RWPE1 (cell line): ENCODE measurements around the gene MSL2.
"Not testable (repeated sequence)": the region's sequence is repeated elsewhere in the genome, so short reads cannot be mapped to it uniquely, and the experiment has no call there.

Experiments used
- CTCF ChIA-PET: fragments of 350-600 bp; sonication (Branson Sonifier 250); formaldehyde crosslinking; extraction: SDS; loops from one replicate; lab custom pipeline; 2021; lab: Yijun Ruan, JAX
- POLR2A ChIA-PET: fragments of 400-600 bp; formaldehyde crosslinking; extraction: SDS; loops from one replicate; lab custom pipeline; 2020; ENCODE audit warnings: antibody characterized with exemption; ENCODE audit not compliant: low non-redundant PET; lab: Yijun Ruan, JAX
- DNase-seq: peaks from one replicate; pipeline ENCODE4 v3.0.0; 2012; ENCODE audit warnings: low spot score
- H3K27ac ChIP-seq: fragments of 450-650 bp; 2 replicates; pipeline ENCODE4 v1.5.1; 2017
- CTCF ChIP-seq: fragments of 450-650 bp; conservative IDR thresholded peaks from 2 replicates; pipeline ENCODE4 v1.5.1; 2017; ENCODE audit warnings: low read depth, mild to moderate bottlenecking

The MSL2 gene

GRCh38 chr3:136192831-136193230 is 3.3 kb downstream of the MSL2 start:
- H3K27ac ChIP-seq = no peak overlapping the region
- ChIA-PET POLR2A (no interaction called here), CTCF (interaction anchor here (0.9 kb wide), 1 partner anchor 55 kb away, joined by 3 read pairs; no protein-coding TSS in a partner anchor)
- TF ChIP-seq CTCF = no peak
- no peak for DNase-seq

GRCh38 chr3:136192195-136192594 is 3.9 kb downstream of the MSL2 start:
- DNase-seq, CTCF ChIA-PET, POLR2A ChIA-PET: not testable (repeated sequence)
- H3K27ac ChIP-seq = peak overlapping the region; percentile 72

- no peak for TF ChIP-seq CTCF
- DNase-seq = no peak
- POLR2A ChIA-PET = no interaction called here
- no peak overlapping the region for H3K27ac ChIP-seq
- CTCF ChIA-PET = interaction anchor here (0.6 kb wide), 1 partner anchor 37 kb away, joined by 4 read pairs; no protein-coding TSS in a partner anchor
Observed at GRCh38 chr3:136189859-136190617, 6.1 kb downstream of the MSL2 start.

- TF ChIP-seq CTCF = no peak
- CTCF ChIA-PET = interaction anchor here (0.6 kb wide), 1 partner anchor 82 kb away, joined by 5 read pairs; no protein-coding TSS in a partner anchor
- H3K27ac ChIP-seq = no peak overlapping the region
- no peak for DNase-seq
- POLR2A ChIA-PET = interaction anchor here (0.6 kb wide), 2 partner anchors 47 to 79 kb away, joined by 4 to 5 read pairs; no protein-coding TSS in a partner anchor
Observed at GRCh38 chr3:136189043-136189442, 7.1 kb downstream of the MSL2 start.

- CTCF ChIA-PET = interaction anchor here (0.6 kb wide), 2 partner anchors 559 to 756 kb away, joined by 3 read pairs; no protein-coding TSS in a partner anchor
- no peak for DNase-seq
- peak overlapping the region; percentile 49 for H3K27ac ChIP-seq
- POLR2A ChIA-PET = interaction anchor here (0.7 kb wide), 1 partner anchor 738 kb away, joined by 6 read pairs; no protein-coding TSS in a partner anchor
- no peak for TF ChIP-seq CTCF
Observed at GRCh38 chr3:136187868-136188267, 8.3 kb downstream of the MSL2 start.

- DNase-seq = no peak
- POLR2A ChIA-PET = interaction anchor here (0.6 kb wide), 1 partner anchor 11 kb away, joined by 9 read pairs; no protein-coding TSS in a partner anchor
- no peak for TF ChIP-seq CTCF
- peak overlapping the region; percentile 61 for H3K27ac ChIP-seq
- CTCF ChIA-PET = no interaction called here
Observed at GRCh38 chr3:136186846-136187245, 9.3 kb downstream of the MSL2 start.

GRCh38 chr3:136186344-136186743 is 9.8 kb downstream of the MSL2 start:
- peak overlapping the region; percentile 61 for H3K27ac ChIP-seq
- no peak for DNase-seq
- ChIA-PET POLR2A (interaction anchor here (0.6 kb wide), 1 partner anchor 10 kb away, joined by 9 read pairs; no protein-coding TSS in a partner anchor), CTCF (no interaction called here)
- TF ChIP-seq CTCF = no peak
